GM23248 (cell line): ENCODE results near the gene NKRF. TPM values are rescaled to one million over a fixed set of nuclear protein-coding genes. Genes with fewer than 3 reads are reported as not detected.

Experiments used
- DNase-seq: peaks from one replicate; pipeline ENCODE4 v3.0.0-alpha.2; 2015
- H2AFZ ChIP-seq: fragments of 200-600 bp; sonication (generic); 2 replicates; pipeline ENCODE4 v1.6.1; 2016; ENCODE audit warnings: antibody characterized with exemption
- H3F3A ChIP-seq: fragments of 200-600 bp; sonication (generic); 2 replicates; pipeline ENCODE4 v1.6.1; 2016; ENCODE audit warnings: mild to moderate bottlenecking, antibody characterized with exemption, mixed run types; ENCODE audit not compliant: insufficient read depth
- H3K27ac ChIP-seq: fragments of 200-600 bp; sonication (generic); 2 replicates; pipeline ENCODE4 v1.5.1; 2016; ENCODE audit warnings: mild to moderate bottlenecking
- H3K27me3 ChIP-seq: fragments of 200-600 bp; sonication (generic); replicated peaks from 2 replicates; pipeline ENCODE4 v1.6.1; 2016; ENCODE audit warnings: mild to moderate bottlenecking; ENCODE audit not compliant: insufficient read depth
- H3K36me3 ChIP-seq: fragments of 200-600 bp; sonication (generic); 2 replicates; pipeline ENCODE4 v1.6.1; 2016; ENCODE audit warnings: low read depth, mild to moderate bottlenecking
- H3K4me1 ChIP-seq: fragments of 200-600 bp; sonication (generic); 2 replicates; pipeline ENCODE4 v1.6.1; 2016; ENCODE audit warnings: mild to moderate bottlenecking; ENCODE audit not compliant: insufficient read depth
- H3K4me2 ChIP-seq: fragments of 200-600 bp; sonication (generic); one replicate; pipeline ENCODE4 v1.6.1; 2016; ENCODE audit warnings: mild to moderate bottlenecking; ENCODE audit not compliant: unreplicated experiment
- H3K4me3 ChIP-seq: fragments of 200-600 bp; sonication (generic); 2 replicates; pipeline ENCODE4 v1.5.1; 2016; ENCODE audit warnings: mild to moderate bottlenecking
- H3K79me2 ChIP-seq: fragments of 200-600 bp; sonication (generic); 2 replicates; pipeline ENCODE4 v1.6.1; 2016; ENCODE audit warnings: mild to moderate bottlenecking; ENCODE audit not compliant: insufficient read depth
- H3K9ac ChIP-seq: fragments of 200-600 bp; sonication (generic); 2 replicates; pipeline ENCODE4 v1.6.1; 2016; ENCODE audit warnings: mild to moderate bottlenecking
- H3K9me2 ChIP-seq: fragments of 200-600 bp; sonication (generic); 2 replicates; pipeline ENCODE4 v1.6.1; 2016; ENCODE audit warnings: mixed run types, mild to moderate bottlenecking, moderate library complexity; ENCODE audit not compliant: insufficient read depth
- H3K9me3 ChIP-seq: fragments of 200-600 bp; sonication (generic); one replicate; pipeline ENCODE4 v1.6.1; 2017; ENCODE audit warnings: low read depth
- H4K20me1 ChIP-seq: fragments of 200-600 bp; sonication (generic); 2 replicates; pipeline ENCODE4 v1.6.0; 2016; ENCODE audit not compliant: insufficient read depth
- EZH2 ChIP-seq: fragments of 200-600 bp; sonication (generic); IDR thresholded peaks from 2 replicates; pipeline ENCODE4 v1.6.1; 2018; ENCODE audit warnings: antibody characterized with exemption, mild to moderate bottlenecking; ENCODE audit not compliant: insufficient read depth, poor library complexity, severe bottlenecking
- EZH2phosphoT487 ChIP-seq: fragments of 200-600 bp; sonication (generic); IDR thresholded peaks from 2 replicates; pipeline ENCODE4 v1.6.1; 2018; ENCODE audit warnings: antibody characterized with exemption, moderate library complexity, mild to moderate bottlenecking, low read depth; ENCODE audit not compliant: insufficient read depth
- WGBS, 2 experiments: methylation state at CpG; one replicate each; pipeline ENCODE4 v1.1.6; 2015 to 2017; ENCODE audit warnings: low lambda C conversion rate in 2 of 2, low coverage in 1 of 2; ENCODE audit errors: missing lambda C conversion rate in 2 of 2; 5-methylcytosine and 5-hydroxymethylcytosine counted together
- in situ Hi-C: fragments of 300-500 bp; cut with MboI; formaldehyde crosslinking; loops from 2 replicates; pipeline ENCODE4 v1.15.0; 2020
- polyA plus RNA-seq: library from polyadenylated mRNA; unstranded; fragments of >200 nt; fragmentation: Nextera tagmentation; extraction: Ambion mirVana; gene quantifications from 2 replicates; pipeline ENCODE4 v1.2.1, GENCODE V29; 2016
- total RNA-seq: library from RNA; depleted of rRNA; stranded (reverse); fragments of >200 nt; shearing (Covaris generic); gene quantifications from 2 replicates; pipeline ENCODE4 v1.2.3, GENCODE V29; 2014

Gene NKRF
- total and polyA plus RNA-seq, 2 experiments from 2014 or later: 3.3 to 3.8 TPM

GRCh38 chrX:119573840-119574393 is 32.3 kb downstream of the NKRF start:
- H3F3A ChIP-seq: no peaks in the 10 kb centered on the region; the same call in 1 of the 2 replicates
- peak overlapping the region; percentile 98 for H3K4me3 ChIP-seq
- TF ChIP-seq EZH2: no peak
- TF ChIP-seq EZH2phosphoT487: no peak
- H3K9ac ChIP-seq: peak overlapping the region; percentile 98
- WGBS, 2 experiments: 0 to 1% methylated on average over 15 to 30 of the region's 30 CpGs
- H3K4me1 ChIP-seq: no peaks in the 10 kb centered on the region
- H3K27me3 ChIP-seq: no peaks in the 10 kb centered on the region
- in situ Hi-C loops: no loop called here
- H3K79me2 ChIP-seq: peaks cover 46% of the 10 kb centered on the region
- H4K20me1 ChIP-seq: no peaks in the 10 kb centered on the region
- H3K36me3 ChIP-seq: no peaks in the 10 kb centered on the region; the same call in 1 of the 2 replicates
- H3K27ac ChIP-seq: peak overlapping the region; percentile 90
- peak; percentile 57 for DNase-seq
- peak overlapping the region; percentile 85 for H3K4me2 ChIP-seq
- peak overlapping the region; percentile 98 for H2AFZ ChIP-seq
- no peaks in the 10 kb centered on the region for H3K9me2 ChIP-seq
- no peaks in the 10 kb centered on the region for H3K9me3 ChIP-seq

GRCh38 chrX:119573222-119573621 is 33.0 kb downstream of the NKRF start:
- Histone ChIP-seq H3K4me2 (peak overlapping the region; percentile 85), H3K79me2 (peaks cover 39% of the 10 kb centered on the region), H3K9me3 (no peaks in the 10 kb centered on the region), H2AFZ (peak overlapping the region; percentile 98), H3K27ac (peak overlapping the region; percentile 90; the same call in 1 of the 2 replicates), H3F3A (no peaks in the 10 kb centered on the region), H3K9ac (peak overlapping the region; percentile 98), H3K36me3 (no peaks in the 10 kb centered on the region; the same call in 1 of the 2 replicates), H4K20me1 (no peaks in the 10 kb centered on the region), H3K4me1 (no peaks in the 10 kb centered on the region), H3K4me3 (peak overlapping the region; percentile 98), H3K9me2 (no peaks in the 10 kb centered on the region), H3K27me3 (no peaks in the 10 kb centered on the region)
- TF ChIP-seq EZH2 (no peak), EZH2phosphoT487 (no peak)
- DNase-seq: no peak
- 93 to 94% methylated on average over 3 of the region's 3 CpGs for WGBS, 2 experiments
- in situ Hi-C loops: no loop called here

- 92 to 95% methylated on average over 4 to 6 of the region's 6 CpGs for WGBS, 2 experiments
- no peak overlapping the region for H3K9ac ChIP-seq
- no peaks in the 10 kb centered on the region for H3K9me2 ChIP-seq
- H3K79me2 ChIP-seq: peaks cover 10% of the 10 kb centered on the region
- H3K4me3 ChIP-seq: no peak overlapping the region
- no peak overlapping the region for H3K27ac ChIP-seq
- no peaks in the 10 kb centered on the region for H4K20me1 ChIP-seq
- no peaks in the 10 kb centered on the region for H3K27me3 ChIP-seq
- no peak overlapping the region for H2AFZ ChIP-seq
- H3K4me1 ChIP-seq: no peaks in the 10 kb centered on the region
- TF ChIP-seq EZH2: no peak
- TF ChIP-seq EZH2phosphoT487: no peak
- in situ Hi-C loops: no loop called here
- no peaks in the 10 kb centered on the region for H3K9me3 ChIP-seq
- no peak overlapping the region for H3K4me2 ChIP-seq
- no peaks in the 10 kb centered on the region for H3K36me3 ChIP-seq
- no peaks in the 10 kb centered on the region; the same call in 1 of the 2 replicates for H3F3A ChIP-seq
- DNase-seq: no peak
Observed at GRCh38 chrX:119570351-119570835, 35.8 kb downstream of the NKRF start.

- H3K4me3 ChIP-seq: peak within 1 kb of the TSS; percentile 89
- H2AFZ ChIP-seq: peak within 1 kb of the TSS; percentile 84
- no peaks in the 10 kb centered on the region for H3K9me3 ChIP-seq
- H3K9ac ChIP-seq: peak within 1 kb of the TSS; percentile 95
- no peaks in the 10 kb centered on the region for H3K36me3 ChIP-seq
- H3K9me2 ChIP-seq: no peaks in the 10 kb centered on the region
- in situ Hi-C loops: no loop called here
- no peaks in the 10 kb centered on the region for H3K27me3 ChIP-seq
- peak within 1 kb of the TSS; percentile 78 for H3K27ac ChIP-seq
- H3F3A ChIP-seq: no peaks in the 10 kb centered on the region; the same call in 1 of the 2 replicates
- H4K20me1 ChIP-seq: no peaks in the 10 kb centered on the region
- no peaks in the 10 kb centered on the region; the same call in 1 of the 2 replicates for H3K4me1 ChIP-seq
- DNase-seq: peak; percentile 93
- H3K79me2 ChIP-seq: peaks cover 30% of the 10 kb centered on the region
- H3K4me2 ChIP-seq: peak within 1 kb of the TSS; percentile 88
- TF ChIP-seq EZH2: no peak
- no peak for TF ChIP-seq EZH2phosphoT487
- 0 to 1% methylated on average over 26 to 27 of the region's 27 CpGs for WGBS, 2 experiments
Observed at GRCh38 chrX:119565107-119565663, 41.0 kb downstream of the NKRF start, which contains the start of gene STEEP1. Gene STEEP1, minus strand, starts transcription at chrX:119565409. Its CDS starts 54 bp downstream, at chrX:119565355.
